Calu3 (cell line): ENCODE measurements around the gene YIPF2. TPM values are rescaled to one million over a fixed set of nuclear protein-coding genes. Genes with fewer than 3 reads are reported as not detected.

Experiments
- BruUV-seq: library from RNA; stranded (reverse); fragments of 400-500 nt; replicated peaks from 2 replicates; lab custom pipeline; 2021; lab: Mats Ljungman, UMichigan
- CTCF ChIA-PET: fragments of 300-600 bp; sonication (Branson Sonifier 250); formaldehyde crosslinking; loops from one replicate; lab custom pipeline; 2022; ENCODE audit warnings: antibody characterized with exemption; lab: Charles Lee
- DNase-seq: peaks from one replicate; pipeline ENCODE4 v3.0.0; 2022
- H3K27ac Mint-ChIP-seq: one replicate; pipeline ENCODE4 v1.8.0; 2022; ENCODE audit warnings: mixed read lengths; ENCODE audit not compliant: unreplicated experiment
- H3K27me3 Mint-ChIP-seq: one replicate; pipeline ENCODE4 v1.8.0; 2022; ENCODE audit warnings: mixed read lengths; ENCODE audit not compliant: unreplicated experiment
- H3K36me3 Mint-ChIP-seq: one replicate; pipeline ENCODE4 v1.8.0; 2022; ENCODE audit warnings: mild to moderate bottlenecking, moderate library complexity, mixed read lengths; ENCODE audit not compliant: insufficient read depth, unreplicated experiment
- H3K4me1 Mint-ChIP-seq: one replicate; pipeline ENCODE4 v1.8.0; 2022; ENCODE audit warnings: mild to moderate bottlenecking, low read depth, mixed read lengths; ENCODE audit not compliant: unreplicated experiment
- H3K4me3 Mint-ChIP-seq: one replicate; pipeline ENCODE4 v1.8.0; 2022; ENCODE audit warnings: mild to moderate bottlenecking, low read depth, moderate library complexity, mixed read lengths; ENCODE audit not compliant: unreplicated experiment
- H3K9me3 Mint-ChIP-seq: one replicate; pipeline ENCODE4 v1.8.0; 2022; ENCODE audit warnings: low read depth, mixed read lengths; ENCODE audit not compliant: unreplicated experiment
- CTCF ChIP-seq: fragments of 200-600 bp; IDR thresholded peaks from one replicate; pipeline ENCODE4 v1.8.0; 2022; ENCODE audit warnings: antibody characterized with exemption; ENCODE audit not compliant: unreplicated experiment
- intact Hi-C: fragments of 100-400 bp; cut with micrococcal nuclease; formaldehyde crosslinking; loops from one replicate; pipeline ENCODE4 v1.10.0; 2022; ENCODE audit not compliant: unreplicated experiment
- total RNA-seq: library from RNA; stranded (reverse); gene quantifications from 2 replicates; pipeline ENCODE4 v1.2.3, GENCODE V29; 2022

YIPF2 gene
- total RNA-seq, 1 experiment from 2014 or later, result 37.8 TPM

- no peaks in the 10 kb centered on the region for H3K27me3 Mint-ChIP-seq
- no peaks in the 10 kb centered on the region for H3K4me1 Mint-ChIP-seq
- H3K9me3 Mint-ChIP-seq, result no peaks in the 10 kb centered on the region
- BruUV-seq, result no TSS peak
- H3K36me3 Mint-ChIP-seq, result no peaks in the 10 kb centered on the region
- intact Hi-C loops, result loop anchor here (5.0 kb wide), 1 partner anchor 82 kb away; no protein-coding TSS in a partner anchor
- no peak for DNase-seq
- TF ChIP-seq CTCF, result no peak
- no peak overlapping the region for H3K27ac Mint-ChIP-seq
- CTCF ChIA-PET, result interaction anchor here (2.0 kb wide), 1 partner anchor 100 kb away, joined by 9 read pairs; no protein-coding TSS in a partner anchor
- no peak overlapping the region for H3K4me3 Mint-ChIP-seq
These were observed 7.1 kb upstream of the YIPF2 start for GRCh38 chr19:10935371-10936059.

GRCh38 chr19:10929402-10929794 lies 959 bp upstream of the YIPF2 start:
- Mint-ChIP-seq H3K27me3 (no peaks in the 10 kb centered on the region), H3K4me1 (no peaks in the 10 kb centered on the region), H3K9me3 (no peaks in the 10 kb centered on the region), H3K4me3 (peak overlapping the region; percentile 89), H3K27ac (no peak overlapping the region), H3K36me3 (peaks cover 39% of the 10 kb centered on the region)
- intact Hi-C loops, result no loop called here
- no peak for TF ChIP-seq CTCF
- CTCF ChIA-PET, result no interaction called here
- DNase-seq, result no peak
- BruUV-seq, result no TSS peak

GRCh38 chr19:10927730-10928562 lies 493 bp downstream of the YIPF2 start:
- TF ChIP-seq CTCF, result no peak
- BruUV-seq, result TSS peak; percentile 74
- H3K9me3 Mint-ChIP-seq, result no peaks in the 10 kb centered on the region
- H3K27ac Mint-ChIP-seq, result peak overlapping the region; percentile 79
- H3K4me3 Mint-ChIP-seq, result peak overlapping the region; percentile 89
- no peak for DNase-seq
- CTCF ChIA-PET, result interaction anchor here (0.9 kb wide), 1 partner anchor 9 kb away, joined by 3 read pairs; no protein-coding TSS in a partner anchor
- peaks cover 41% of the 10 kb centered on the region for H3K36me3 Mint-ChIP-seq
- no peaks in the 10 kb centered on the region for H3K27me3 Mint-ChIP-seq
- H3K4me1 Mint-ChIP-seq, result no peaks in the 10 kb centered on the region
- intact Hi-C loops, result no loop called here

- CTCF ChIA-PET, result no interaction called here
- H3K36me3 Mint-ChIP-seq, result peaks cover 66% of the 10 kb centered on the region
- H3K27ac Mint-ChIP-seq, result no peak overlapping the region
- H3K4me3 Mint-ChIP-seq, result no peak overlapping the region
- no peaks in the 10 kb centered on the region for H3K27me3 Mint-ChIP-seq
- TF ChIP-seq CTCF, result no peak
- H3K9me3 Mint-ChIP-seq, result no peaks in the 10 kb centered on the region
- intact Hi-C loops, result no loop called here
- no TSS peak for BruUV-seq
- H3K4me1 Mint-ChIP-seq, result no peaks in the 10 kb centered on the region
- DNase-seq, result no peak
These were observed 3.8 kb downstream of the YIPF2 start for GRCh38 chr19:10924597-10924996.
